GM21526 (cell line): ENCODE measurements around the gene OR2H2.

ENCODE experiments used
- ATAC-seq: cut with Tn5 transposase; IDR thresholded peaks from one replicate; pipeline ENCODE4 v1.9.1; 2021; ENCODE audit warnings: moderate library complexity; ENCODE audit not compliant: unreplicated experiment, low FRiP score

The OR2H2 gene

DNA sequence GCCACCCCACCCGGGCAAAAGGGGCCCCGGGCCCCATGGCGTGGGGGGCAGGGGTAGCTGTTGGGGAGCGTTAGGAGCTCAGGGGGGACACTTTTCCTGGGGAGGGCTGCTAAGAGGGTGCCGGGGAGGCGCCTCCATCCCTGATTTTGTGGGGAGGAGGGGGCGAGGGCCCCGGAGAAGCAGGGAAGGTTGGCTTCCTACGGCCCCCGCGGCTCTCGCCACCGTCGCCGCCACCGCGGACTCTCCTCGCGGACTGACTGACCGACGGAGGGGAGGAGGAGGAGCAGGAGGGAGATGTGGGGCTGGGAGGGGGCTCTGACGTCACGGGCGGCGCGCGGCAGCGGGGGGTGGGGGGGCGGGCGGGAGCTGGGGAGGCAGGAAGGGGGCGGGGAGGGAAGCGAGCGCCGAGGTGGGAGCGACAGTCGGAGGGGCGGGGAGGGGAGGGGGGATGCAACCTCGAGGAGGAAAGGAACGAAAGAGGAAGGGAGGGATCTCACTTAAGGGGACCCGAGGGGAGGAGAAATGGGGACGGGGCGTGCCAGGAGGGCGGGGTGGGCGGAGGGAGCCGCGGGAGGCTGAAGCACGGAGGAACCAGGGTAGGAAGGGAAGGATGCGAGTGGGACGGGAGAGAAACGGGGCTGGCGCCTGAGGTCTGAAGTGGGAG is 43.0 kb downstream of the OR2H2 start:
- no peak for ATAC-seq

GRCh38 chr6:29628419-29629281 is 43.7 kb downstream of the OR2H2 start:
- ATAC-seq: no peak

GRCh38 chr6:29629571-29629970 is 44.6 kb downstream of the OR2H2 start:
- no peak for ATAC-seq

- no peak for ATAC-seq
These were observed 45.4 kb downstream of the OR2H2 start for GRCh38 chr6:29630315-29630714.

DNA sequence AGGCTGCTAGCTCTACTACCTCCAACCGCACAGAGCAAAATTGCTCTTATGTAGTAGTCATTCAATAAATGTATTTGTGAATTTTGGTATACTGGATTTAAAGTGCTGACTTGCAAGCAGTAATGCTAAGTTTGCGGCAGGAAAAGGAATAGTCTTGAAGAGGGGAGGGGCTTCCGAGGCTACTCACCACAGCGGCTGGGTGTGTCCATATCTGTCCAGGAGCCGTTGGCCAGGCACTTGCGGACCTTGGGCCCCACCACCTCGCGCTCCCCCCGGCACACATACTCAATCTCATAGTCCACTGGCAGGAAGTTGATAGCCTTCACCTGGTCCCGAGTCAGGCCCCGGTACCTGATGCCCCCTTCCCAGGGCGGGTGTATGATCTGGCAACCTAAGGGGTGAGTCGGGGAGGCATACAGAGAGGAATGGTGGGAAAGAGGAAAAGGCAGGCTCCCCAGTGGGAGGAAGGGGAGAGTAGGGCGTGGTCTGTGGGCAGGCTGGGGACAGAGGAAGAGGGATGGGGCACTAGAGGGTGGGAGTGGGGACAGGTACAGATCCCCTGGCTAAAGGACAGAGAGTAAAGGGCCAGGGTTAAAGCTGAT is 46.4 kb downstream of the OR2H2 start:
- ATAC-seq: no peak

DNA sequence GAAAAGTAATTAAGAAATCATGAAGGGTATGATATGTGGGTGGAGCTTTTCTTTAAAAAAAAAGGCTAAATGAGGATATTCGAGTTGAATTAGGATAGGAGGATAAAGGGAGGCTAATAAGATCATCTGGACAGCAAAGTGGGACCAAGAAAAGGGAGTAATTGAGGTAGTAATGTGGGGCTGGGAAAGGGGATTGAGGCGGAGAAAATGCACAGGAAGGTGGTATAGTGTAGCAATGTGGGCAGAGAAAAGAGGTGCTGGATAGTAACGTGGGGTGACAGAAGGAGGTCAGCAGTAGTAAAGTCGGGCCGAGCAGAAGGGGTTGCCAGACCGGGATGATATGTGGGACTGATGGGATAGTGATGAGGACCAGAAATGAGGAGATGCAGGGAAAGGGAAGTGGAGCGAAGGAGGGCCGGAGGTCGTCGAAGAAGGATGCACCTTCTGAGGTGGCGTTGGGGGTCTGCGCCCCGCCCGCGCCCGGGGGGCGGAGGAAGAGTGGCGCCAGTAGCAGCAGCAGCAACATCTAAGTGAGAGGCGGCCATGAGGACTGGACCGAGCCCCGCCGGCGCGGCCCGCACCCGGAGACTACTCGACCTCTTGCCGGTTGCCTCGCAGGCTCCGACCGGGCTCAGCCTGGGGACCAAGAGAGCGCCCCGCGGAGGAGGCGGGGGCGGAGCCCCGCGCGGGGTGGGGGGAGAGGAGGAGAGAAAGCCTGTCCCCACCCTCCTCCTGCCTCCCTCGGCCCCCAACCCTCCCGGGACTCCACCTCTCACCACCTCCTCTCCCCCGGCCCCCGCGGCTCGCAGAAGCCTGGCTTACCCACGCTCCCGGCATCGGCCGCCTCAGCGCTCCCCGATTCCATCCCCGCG is 47.2 kb downstream of the OR2H2 start:
- no peak for ATAC-seq

- ATAC-seq: no peak
These were observed 48.0 kb downstream of the OR2H2 start, which contains the start of gene GABBR1 for GRCh38 chr6:29632789-29633533. Gene GABBR1, minus strand, starts transcription at chr6:29633183. Its CDS starts 798 bp downstream, at chr6:29632385.

DNA sequence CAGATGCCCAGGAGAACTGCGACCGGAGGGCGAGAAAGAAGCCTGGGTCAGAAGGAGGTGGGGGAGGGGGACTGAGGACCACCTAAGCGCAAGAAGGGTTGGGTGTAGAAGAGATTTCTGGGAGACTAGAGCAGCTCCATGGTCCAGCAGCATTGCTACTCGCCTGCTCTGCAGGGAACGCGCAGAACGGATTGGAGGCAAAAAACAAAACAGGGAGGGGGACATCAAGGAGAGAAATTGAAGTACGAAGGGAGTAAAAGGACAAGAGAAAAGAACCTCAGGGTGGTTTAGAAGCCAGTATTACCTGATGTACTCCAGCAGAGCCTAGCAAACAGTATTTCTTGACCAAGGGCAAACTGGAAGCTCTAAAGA is 48.6 kb downstream of the OR2H2 start:
- no peak for ATAC-seq

- ATAC-seq: no peak
These were observed 52.3 kb downstream of the OR2H2 start for GRCh38 chr6:29637247-29637646.
